Endodermal cell (in vitro differentiated cells): Measurements from ENCODE around the gene SMYD3. TPM values are rescaled to one million over a fixed set of nuclear protein-coding genes. Genes with fewer than 3 reads are reported as not detected.
"Not testable (repeated sequence)": the region's sequence is repeated elsewhere in the genome, so short reads cannot be mapped to it uniquely, and the experiment has no call there.

ENCODE experiments used
- DNase-seq: peaks from one replicate; pipeline ENCODE4 v3.0.0-alpha.2; 2017
- H3K27ac ChIP-seq: 2 replicates; pipeline ENCODE4 v1.5.1; 2013; ENCODE audit warnings: mild to moderate bottlenecking, low read depth, low read length, moderate library complexity
- H3K27me3 ChIP-seq: 2 replicates; pipeline ENCODE4 v1.6.1; 2013; ENCODE audit warnings: mild to moderate bottlenecking, low read length, moderate library complexity; ENCODE audit not compliant: insufficient read depth, control insufficient read depth, poor library complexity, severe bottlenecking
- H3K36me3 ChIP-seq: 2 replicates; pipeline ENCODE4 v1.7.0; 2013; ENCODE audit warnings: mild to moderate bottlenecking, low read length, moderate library complexity; ENCODE audit not compliant: control insufficient read depth, insufficient read depth
- H3K4me1 ChIP-seq: one replicate; pipeline ENCODE4 v1.7.0; 2013; ENCODE audit warnings: low read length; ENCODE audit not compliant: control insufficient read depth, insufficient read depth
- H3K4me3 ChIP-seq: 2 replicates; pipeline ENCODE4 v1.5.1; 2013; ENCODE audit warnings: mild to moderate bottlenecking, low read length, moderate library complexity
- H3K9ac ChIP-seq: 2 replicates; pipeline ENCODE4 v1.6.1; 2013; ENCODE audit warnings: mild to moderate bottlenecking, low read length, moderate library complexity; ENCODE audit not compliant: poor library complexity, severe bottlenecking; ENCODE audit errors: extremely low read depth
- H3K9me3 ChIP-seq: 2 replicates; pipeline ENCODE4 v1.6.1; 2013; ENCODE audit warnings: mild to moderate bottlenecking, low read length, moderate library complexity; ENCODE audit not compliant: control insufficient read depth
- H3K27ac Mint-ChIP-seq: 2 replicates; pipeline ENCODE4 v1.8.0; 2020; ENCODE audit warnings: mixed read lengths
- H3K27me3 Mint-ChIP-seq: 2 replicates; pipeline ENCODE4 v1.8.0; 2021; ENCODE audit warnings: mild to moderate bottlenecking, mixed read lengths; ENCODE audit not compliant: insufficient read depth
- H3K36me3 Mint-ChIP-seq: 2 replicates; pipeline ENCODE4 v1.8.0; 2020; ENCODE audit warnings: low read depth, mixed read lengths
- H3K4me1 Mint-ChIP-seq: 2 replicates; pipeline ENCODE4 v1.8.0; 2020; ENCODE audit warnings: mixed read lengths
- H3K4me3 Mint-ChIP-seq: 2 replicates; pipeline ENCODE4 v1.8.0; 2020; ENCODE audit warnings: mild to moderate bottlenecking, moderate library complexity, mixed read lengths
- H3K9me3 Mint-ChIP-seq: 2 replicates; pipeline ENCODE4 v1.8.0; 2020; ENCODE audit warnings: mild to moderate bottlenecking, mixed read lengths
- WGBS, 2 experiments: methylation state at CpG; one replicate each; pipeline versions ENCODE4 v1.1.5 to v1.1.7; 2013; ENCODE audit warnings: missing lambda C conversion rate in 2 of 2, mixed read lengths in 1 of 2; ENCODE audit not compliant: insufficient coverage in 1 of 2, insufficient read length in 1 of 2; 5-methylcytosine and 5-hydroxymethylcytosine counted together
- total RNA-seq, 2 donors: library from RNA; stranded (reverse); fragmentation: NEBNext Ultra II Directional in 1 of 2; extraction: Animal tissue kit (Norgen Biotek cat#: 25700) in 1 of 2; gene quantifications; 2 replicates in 1 of 2; 3 replicates in 1 of 2; pipeline ENCODE4 v1.2.1, GENCODE V29; 2021
- TF ChIP-seq, protein P1 (sequence below): fragments of 200-600 bp; sonication (generic); conservative IDR thresholded peaks from 2 replicates; pipeline ENCODE4 v1.5.0; 2021; ENCODE audit warnings: antibody characterized with exemption, mild to moderate bottlenecking

The SMYD3 gene
- total RNA-seq, 2 donors from 2014 or later: 32.3 to 45.8 TPM

DNA sequence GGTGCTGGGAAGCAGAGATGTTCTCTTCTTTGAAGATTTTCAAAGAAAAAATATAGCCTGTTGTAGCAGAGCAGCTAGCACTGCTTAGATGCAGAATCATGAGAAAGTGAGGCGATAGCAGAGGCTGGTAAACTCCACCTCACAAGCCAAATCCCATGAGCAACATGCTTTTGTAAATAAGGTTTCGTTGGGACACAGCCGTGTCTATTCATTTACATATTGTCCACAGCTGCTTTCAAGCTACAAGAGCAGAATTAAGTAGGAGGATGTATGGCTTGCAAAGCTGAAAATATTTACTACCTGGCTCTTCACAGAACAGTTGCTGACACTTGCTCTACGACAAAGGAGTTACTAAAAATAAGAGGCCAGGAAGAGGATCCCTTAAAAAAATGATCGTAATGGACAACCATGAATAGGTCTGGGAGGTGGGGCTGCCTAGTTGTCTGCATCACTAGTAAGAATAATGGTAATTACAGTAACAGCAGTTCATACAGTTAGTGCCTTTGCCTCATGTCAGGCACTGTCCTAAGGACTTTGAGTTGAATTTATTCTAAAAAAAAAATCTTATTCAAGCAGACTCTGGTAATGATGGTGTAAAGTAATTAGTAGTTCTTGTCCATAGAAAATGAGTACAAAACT lies 730.3 kb downstream of the SMYD3 start:
- 87 to 96% methylated on average over 5 of the region's 5 CpGs for WGBS, 2 experiments
- Histone ChIP-seq H3K4me1 (no peaks in the 10 kb centered on the region), H3K27ac (no peak overlapping the region), H3K27me3 (no peaks in the 10 kb centered on the region), H3K36me3 (no peaks in the 10 kb centered on the region), H3K4me3 (no peak overlapping the region), H3K9me3 (peaks cover 5% of the 10 kb centered on the region), H3K9ac (no peak overlapping the region)
- no peaks in the 10 kb centered on the region for H3K36me3 Mint-ChIP-seq
- TF ChIP-seq, protein P1, sequence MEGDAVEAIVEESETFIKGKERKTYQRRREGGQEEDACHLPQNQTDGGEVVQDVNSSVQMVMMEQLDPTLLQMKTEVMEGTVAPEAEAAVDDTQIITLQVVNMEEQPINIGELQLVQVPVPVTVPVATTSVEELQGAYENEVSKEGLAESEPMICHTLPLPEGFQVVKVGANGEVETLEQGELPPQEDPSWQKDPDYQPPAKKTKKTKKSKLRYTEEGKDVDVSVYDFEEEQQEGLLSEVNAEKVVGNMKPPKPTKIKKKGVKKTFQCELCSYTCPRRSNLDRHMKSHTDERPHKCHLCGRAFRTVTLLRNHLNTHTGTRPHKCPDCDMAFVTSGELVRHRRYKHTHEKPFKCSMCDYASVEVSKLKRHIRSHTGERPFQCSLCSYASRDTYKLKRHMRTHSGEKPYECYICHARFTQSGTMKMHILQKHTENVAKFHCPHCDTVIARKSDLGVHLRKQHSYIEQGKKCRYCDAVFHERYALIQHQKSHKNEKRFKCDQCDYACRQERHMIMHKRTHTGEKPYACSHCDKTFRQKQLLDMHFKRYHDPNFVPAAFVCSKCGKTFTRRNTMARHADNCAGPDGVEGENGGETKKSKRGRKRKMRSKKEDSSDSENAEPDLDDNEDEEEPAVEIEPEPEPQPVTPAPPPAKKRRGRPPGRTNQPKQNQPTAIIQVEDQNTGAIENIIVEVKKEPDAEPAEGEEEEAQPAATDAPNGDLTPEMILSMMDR: no peak
- peaks cover 12% of the 10 kb centered on the region for H3K9me3 Mint-ChIP-seq
- peaks cover 10% of the 10 kb centered on the region for H3K27me3 Mint-ChIP-seq
- peaks cover 21% of the 10 kb centered on the region for H3K4me1 Mint-ChIP-seq
- DNase-seq: no peak
- no peak overlapping the region for H3K27ac Mint-ChIP-seq
- no peak overlapping the region for H3K4me3 Mint-ChIP-seq

DNA sequence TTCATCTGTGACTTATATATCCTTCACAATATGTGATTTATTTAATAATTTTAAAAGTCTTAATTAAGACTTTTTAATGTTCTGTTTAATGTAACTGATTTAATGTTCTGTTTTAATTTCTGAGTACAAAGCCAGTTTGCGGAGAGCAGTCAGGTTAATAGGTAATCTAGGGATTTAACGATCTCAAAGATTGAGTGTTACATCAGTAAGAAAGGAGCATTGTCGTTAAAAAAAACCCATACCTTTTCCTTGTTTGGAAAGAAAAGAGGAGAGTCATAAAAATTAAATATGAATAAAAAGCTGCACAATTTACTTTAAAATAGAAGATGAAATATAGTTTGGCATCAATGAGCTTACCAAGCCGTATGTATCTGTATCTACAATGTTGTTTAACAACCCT lies 730.9 kb downstream of the SMYD3 start:
- Mint-ChIP-seq H3K36me3 (no peaks in the 10 kb centered on the region), H3K4me1 (peaks cover 21% of the 10 kb centered on the region), H3K27ac (no peak overlapping the region), H3K9me3 (peaks cover 12% of the 10 kb centered on the region), H3K4me3 (no peak overlapping the region), H3K27me3 (peaks cover 10% of the 10 kb centered on the region)
- Histone ChIP-seq H3K9me3 (peaks cover 5% of the 10 kb centered on the region), H3K4me1 (no peaks in the 10 kb centered on the region), H3K9ac (no peak overlapping the region), H3K36me3 (no peaks in the 10 kb centered on the region), H3K27ac (no peak overlapping the region), H3K27me3 (no peaks in the 10 kb centered on the region), H3K4me3 (peak overlapping the region; percentile 50)
- DNase-seq: no peak
- TF ChIP-seq, protein P1: no peak
- WGBS, 2 experiments: 81 to 100% methylated on average over 2 to 4 of the region's 4 CpGs

DNA sequence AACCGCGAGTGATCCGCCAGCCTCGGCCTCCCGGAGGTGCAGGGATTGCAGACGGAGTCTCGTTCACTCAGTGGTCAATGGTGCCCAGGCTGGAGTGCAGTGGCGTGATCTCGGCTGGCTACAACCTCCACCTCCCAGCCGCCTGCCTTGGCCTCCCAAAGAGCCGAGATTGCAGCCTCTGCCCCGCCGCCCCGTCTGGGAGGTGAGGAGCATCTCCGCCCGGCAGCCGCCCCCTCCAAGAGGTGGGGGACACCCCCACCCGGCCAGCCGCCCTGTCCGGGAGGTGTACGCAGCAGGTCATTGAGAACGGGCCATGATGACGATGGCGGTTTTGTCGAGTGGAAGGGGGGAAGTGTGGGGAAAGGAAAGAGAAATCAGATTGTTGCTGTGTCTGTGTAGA lies 732.1 kb downstream of the SMYD3 start:
- H3K9me3 ChIP-seq, DNase-seq, H3K36me3 ChIP-seq, H3K9me3 Mint-ChIP-seq, H3K9ac ChIP-seq, H3K36me3 Mint-ChIP-seq, H3K27ac ChIP-seq, H3K4me3 ChIP-seq, H3K27ac Mint-ChIP-seq, H3K4me3 Mint-ChIP-seq, H3K27me3 ChIP-seq, H3K4me1 ChIP-seq: not testable (repeated sequence)
- Mint-ChIP-seq H3K4me1 (peaks cover 26% of the 10 kb centered on the region), H3K27me3 (peaks cover 11% of the 10 kb centered on the region)
- 91 to 100% methylated on average over 2 to 25 of the region's 25 CpGs for WGBS, 2 experiments

DNA sequence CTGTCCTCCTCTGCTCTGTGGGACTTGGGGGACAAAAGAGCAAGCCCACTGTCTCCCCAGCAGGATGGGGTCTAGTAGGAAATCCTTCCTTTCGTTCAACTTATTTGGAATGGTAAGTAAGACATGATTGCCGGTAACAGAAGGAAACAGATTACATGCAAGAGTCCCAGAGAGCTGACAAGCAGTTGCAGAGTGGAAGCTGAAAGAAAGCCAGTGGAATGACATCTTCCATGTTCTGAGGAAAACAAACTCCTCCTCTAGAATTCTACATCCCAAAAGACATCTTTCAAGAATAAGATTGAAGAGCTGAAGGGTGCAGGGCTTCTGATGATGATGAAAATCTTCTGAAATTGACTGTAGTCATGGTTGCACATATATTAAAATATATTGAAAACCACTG lies 732.9 kb downstream of the SMYD3 start:
- no peak for DNase-seq
- Histone ChIP-seq H3K9me3 (no peaks in the 10 kb centered on the region), H3K36me3 (no peaks in the 10 kb centered on the region), H3K27me3 (no peaks in the 10 kb centered on the region), H3K27ac (no peak overlapping the region), H3K9ac (no peak overlapping the region), H3K4me1 (no peaks in the 10 kb centered on the region), H3K4me3 (no peak overlapping the region)
- Mint-ChIP-seq H3K4me1 (peaks cover 29% of the 10 kb centered on the region), H3K27ac (no peak overlapping the region), H3K9me3 (peaks cover 3% of the 10 kb centered on the region), H3K36me3 (no peaks in the 10 kb centered on the region), H3K27me3 (peaks cover 14% of the 10 kb centered on the region), H3K4me3 (no peak overlapping the region)
- WGBS, 2 experiments: 89% methylated on average over 2 of the region's 2 CpGs
- TF ChIP-seq, protein P1: no peak
